ENCODE data around the gene TNRC6C.

DNA sequence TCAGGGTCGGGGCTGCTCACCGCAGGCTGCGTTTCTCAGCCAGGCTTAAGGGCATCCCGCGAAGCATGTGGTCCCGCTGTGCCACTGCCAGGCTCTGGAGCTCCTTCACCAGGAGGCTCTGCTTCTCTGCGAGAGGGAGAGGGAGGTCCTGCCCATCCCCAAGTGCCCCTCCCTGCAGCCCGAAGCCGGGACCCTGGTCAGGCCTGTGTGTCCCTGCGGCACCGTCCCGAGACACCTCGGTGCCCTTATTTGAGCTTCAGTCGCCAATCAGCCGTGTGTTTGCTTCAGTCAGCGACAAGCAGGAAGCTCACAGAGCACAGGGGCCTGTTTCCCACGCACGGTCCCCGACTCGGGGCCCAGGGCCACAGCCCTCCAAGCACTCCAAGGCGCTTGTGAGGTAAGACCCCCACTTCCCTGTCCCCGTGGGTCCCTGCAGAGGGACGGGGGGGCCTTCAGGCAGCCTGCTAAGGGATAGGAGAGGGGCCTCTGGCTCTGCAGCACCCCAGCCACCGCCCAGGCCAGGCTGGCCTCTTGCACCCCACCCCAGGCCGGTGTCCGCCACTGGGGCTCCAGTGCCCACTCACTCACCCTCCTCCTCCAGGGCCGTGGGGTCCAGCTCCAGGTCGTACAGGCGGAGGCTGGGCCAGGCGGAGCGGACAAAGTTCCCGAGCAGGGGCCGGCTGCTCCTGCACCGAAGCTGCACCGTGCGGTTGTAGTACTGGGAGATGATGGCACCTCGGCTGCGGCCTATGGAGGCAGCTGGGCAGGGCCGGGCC lies 166.8 kb downstream of the TNRC6C start:
- no peak for TF ChIP-seq POLR2A (IDR thresholded peaks at IDR 0.05)
- no peak for TF ChIP-seq POLR2AphosphoS5 (IDR thresholded peaks at IDR 0.05)

Data from breast epithelium (tissue), 3 donors.